Stimulated activated naive CD8-positive, alpha-beta T cell treated with anti-CD3 and anti-CD28 coated beads, Interleukin-15, amount 100 ng/mL, for 72 hours (primary cell): ENCODE data around the gene RAB28.
A peak's percentile ranks its signal among the peaks of the same experiment; 100 is the strongest.

Experiments
- ATAC-seq: fragments of 150-1000 bp; cut with Tn5 transposase; 2 replicates; pipeline ENCODE4 v1.10.0; 2021; ENCODE audit warnings: mild to moderate bottlenecking, moderate library complexity
- DNase-seq, 2 donors: peaks; one replicate each; pipeline ENCODE4 v3.0.0; 2021 to 2022
- H3K27ac Mint-ChIP-seq, 2 donors: one replicate each; pipeline ENCODE4 v1.8.0; 2022; ENCODE audit warnings: mild to moderate bottlenecking in 2 of 2, mixed read lengths in 2 of 2, moderate library complexity in 2 of 2
- H3K27me3 Mint-ChIP-seq: one replicate; pipeline ENCODE4 v1.8.0; 2022; ENCODE audit warnings: mixed read lengths
- H3K4me1 Mint-ChIP-seq: one replicate; pipeline ENCODE4 v1.8.0; 2022; ENCODE audit warnings: mild to moderate bottlenecking, mixed read lengths
- H3K4me3 Mint-ChIP-seq, 2 donors: one replicate each; pipeline ENCODE4 v1.8.0; 2022; ENCODE audit warnings: mild to moderate bottlenecking in 2 of 2, mixed read lengths in 2 of 2, moderate library complexity in 1 of 2
- H3K9me3 Mint-ChIP-seq, 2 donors: one replicate each; pipeline ENCODE4 v1.8.0; 2022; ENCODE audit warnings: mixed read lengths in 2 of 2

The RAB28 gene

GRCh38 chr4:13481569-13481968 lies 2.6 kb downstream of the RAB28 start:
- no peaks in the 10 kb centered on the region for H3K27me3 Mint-ChIP-seq
- no peak for DNase-seq
- peak overlapping the region; percentile 4 to 60 for H3K4me3 Mint-ChIP-seq

GRCh38 chr4:13478707-13479106 lies 5.4 kb downstream of the RAB28 start:
- DNase-seq, result no peak
- Mint-ChIP-seq H3K4me3 (no peak overlapping the region), H3K4me1 (peaks cover 17% of the 10 kb centered on the region), H3K27ac (no peak overlapping the region), H3K9me3 (no peaks in the 10 kb centered on the region), H3K27me3 (no peaks in the 10 kb centered on the region)
- no peak for ATAC-seq

More at GRCh38 chr4:13481569-13481968, 2.6 kb downstream of the RAB28 start:
- no peak overlapping the region for H3K27ac Mint-ChIP-seq
- no peaks in the 10 kb centered on the region for H3K9me3 Mint-ChIP-seq
- peaks cover 17% of the 10 kb centered on the region for H3K4me1 Mint-ChIP-seq
- no peak for ATAC-seq

- H3K4me3 Mint-ChIP-seq, result no peak overlapping the region
- no peaks in the 10 kb centered on the region for H3K9me3 Mint-ChIP-seq
- peaks cover 14% of the 10 kb centered on the region for H3K4me1 Mint-ChIP-seq
Observed at GRCh38 chr4:13478131-13478530, 6.0 kb downstream of the RAB28 start.

GRCh38 chr4:13476915-13477314 lies 7.2 kb downstream of the RAB28 start:
- no peaks in the 10 kb centered on the region for H3K27me3 Mint-ChIP-seq
- H3K27ac Mint-ChIP-seq, result no peak overlapping the region
- H3K4me1 Mint-ChIP-seq, result peaks cover 6% of the 10 kb centered on the region
- no peak overlapping the region for H3K4me3 Mint-ChIP-seq
- ATAC-seq (peak; percentile 31), DNase-seq (no peak)
- H3K9me3 Mint-ChIP-seq, result no peaks in the 10 kb centered on the region

More at GRCh38 chr4:13478131-13478530, 6.0 kb downstream of the RAB28 start:
- ATAC-seq (no peak), DNase-seq (no peak)
- Mint-ChIP-seq H3K27me3 (no peaks in the 10 kb centered on the region), H3K27ac (no peak overlapping the region)

- no peaks in the 10 kb centered on the region for H3K4me1 Mint-ChIP-seq
- no peak overlapping the region for H3K27ac Mint-ChIP-seq
- ATAC-seq (no peak), DNase-seq (no peak)
- no peaks in the 10 kb centered on the region for H3K9me3 Mint-ChIP-seq
- H3K27me3 Mint-ChIP-seq, result no peaks in the 10 kb centered on the region
- no peak overlapping the region for H3K4me3 Mint-ChIP-seq
Observed at GRCh38 chr4:13476152-13476551, 8.0 kb downstream of the RAB28 start.

- Mint-ChIP-seq H3K27ac (no peak overlapping the region), H3K27me3 (no peaks in the 10 kb centered on the region), H3K4me3 (no peak overlapping the region), H3K4me1 (no peaks in the 10 kb centered on the region), H3K9me3 (no peaks in the 10 kb centered on the region)
- DNase-seq (no peak), ATAC-seq (no peak)
Observed at GRCh38 chr4:13471400-13471799, 12.7 kb downstream of the RAB28 start.

- no peak for ATAC-seq
- H3K4me1 Mint-ChIP-seq, result peaks cover 6% of the 10 kb centered on the region
- no peak for DNase-seq
- no peak overlapping the region for H3K27ac Mint-ChIP-seq
- no peaks in the 10 kb centered on the region for H3K27me3 Mint-ChIP-seq
- no peak overlapping the region for H3K4me3 Mint-ChIP-seq
- peaks cover 6 to 7% of the 10 kb centered on the region in 2 donors for H3K9me3 Mint-ChIP-seq
Observed at GRCh38 chr4:13470379-13470778, 13.8 kb downstream of the RAB28 start.

- Mint-ChIP-seq H3K9me3 (peaks cover 6 to 8% of the 10 kb centered on the region in 2 donors), H3K27ac (peak overlapping the region in 1 of 2 donors; percentile 28), H3K4me3 (no peak overlapping the region), H3K27me3 (no peaks in the 10 kb centered on the region), H3K4me1 (peaks cover 21% of the 10 kb centered on the region)
- ATAC-seq, result no peak
- DNase-seq, result no peak
Observed at GRCh38 chr4:13464973-13465372, 19.2 kb downstream of the RAB28 start.

GRCh38 chr4:13464543-13464942 lies 19.6 kb downstream of the RAB28 start:
- H3K4me3 Mint-ChIP-seq, result no peak overlapping the region
- peaks cover 6 to 8% of the 10 kb centered on the region in 2 donors for H3K9me3 Mint-ChIP-seq
- H3K27me3 Mint-ChIP-seq, result no peaks in the 10 kb centered on the region
- peak overlapping the region in 1 of 2 donors; percentile 14 for H3K27ac Mint-ChIP-seq
- no peak for ATAC-seq
- peaks cover 21% of the 10 kb centered on the region for H3K4me1 Mint-ChIP-seq
- DNase-seq, result no peak

GRCh38 chr4:13461191-13461905 lies 22.8 kb downstream of the RAB28 start:
- no peaks in the 10 kb centered on the region for H3K27me3 Mint-ChIP-seq
- peak overlapping the region in 1 of 2 donors; percentile 52 for H3K27ac Mint-ChIP-seq
- ATAC-seq, result no peak
- no peak overlapping the region for H3K4me3 Mint-ChIP-seq
- peaks cover 21% of the 10 kb centered on the region for H3K4me1 Mint-ChIP-seq
- no peak for DNase-seq
- peaks cover 6 to 8% of the 10 kb centered on the region in 2 donors for H3K9me3 Mint-ChIP-seq

GRCh38 chr4:13455411-13455810 lies 28.7 kb downstream of the RAB28 start:
- no peak overlapping the region for H3K27ac Mint-ChIP-seq
- no peak for ATAC-seq
- H3K4me3 Mint-ChIP-seq, result no peak overlapping the region
- no peak for DNase-seq
- H3K9me3 Mint-ChIP-seq, result peaks cover 9 to 19% of the 10 kb centered on the region in 2 donors
- H3K27me3 Mint-ChIP-seq, result no peaks in the 10 kb centered on the region
- peaks cover 17% of the 10 kb centered on the region for H3K4me1 Mint-ChIP-seq

- DNase-seq, result no peak
- no peaks in the 10 kb centered on the region for H3K27me3 Mint-ChIP-seq
- H3K27ac Mint-ChIP-seq, result no peak overlapping the region
Observed at GRCh38 chr4:13454786-13455185, 29.4 kb downstream of the RAB28 start.

GRCh38 chr4:13452927-13453579 lies 31.1 kb downstream of the RAB28 start:
- H3K27ac Mint-ChIP-seq, result no peak overlapping the region
- ATAC-seq (peak; percentile 58), DNase-seq (no peak)
- no peaks in the 10 kb centered on the region for H3K27me3 Mint-ChIP-seq
- peaks cover 17% of the 10 kb centered on the region for H3K4me1 Mint-ChIP-seq
- peaks cover 9 to 19% of the 10 kb centered on the region in 2 donors for H3K9me3 Mint-ChIP-seq
- H3K4me3 Mint-ChIP-seq, result peak overlapping the region in 1 of 2 donors; percentile 37

More at GRCh38 chr4:13454786-13455185, 29.4 kb downstream of the RAB28 start:
- H3K4me3 Mint-ChIP-seq, result no peak overlapping the region
- ATAC-seq, result no peak
- peaks cover 17% of the 10 kb centered on the region for H3K4me1 Mint-ChIP-seq
- peaks cover 9 to 19% of the 10 kb centered on the region in 2 donors for H3K9me3 Mint-ChIP-seq

- Mint-ChIP-seq H3K4me3 (no peak overlapping the region), H3K4me1 (peaks cover 17% of the 10 kb centered on the region), H3K27me3 (no peaks in the 10 kb centered on the region), H3K9me3 (peaks cover 27 to 29% of the 10 kb centered on the region in 2 donors), H3K27ac (no peak overlapping the region)
- no peak for ATAC-seq
- no peak for DNase-seq
Observed at GRCh38 chr4:13449590-13449989, 34.5 kb downstream of the RAB28 start.

- no peaks in the 10 kb centered on the region for H3K4me1 Mint-ChIP-seq
- ATAC-seq (no peak), DNase-seq (no peak)
- H3K9me3 Mint-ChIP-seq, result peaks cover 8 to 22% of the 10 kb centered on the region in 2 donors
- no peak overlapping the region for H3K27ac Mint-ChIP-seq
- H3K27me3 Mint-ChIP-seq, result no peaks in the 10 kb centered on the region
- H3K4me3 Mint-ChIP-seq, result no peak overlapping the region
Observed at GRCh38 chr4:13445841-13446790, 38.0 kb downstream of the RAB28 start.
